ENCODE measurements around the gene EIF3J. TPM values are rescaled to one million over a fixed set of nuclear protein-coding genes. Genes with fewer than 3 reads are reported as not detected.

EIF3J gene
- total and polyA plus RNA-seq, 10 donors: 23.9 to 65.0 (median 45.6) TPM

DNA sequence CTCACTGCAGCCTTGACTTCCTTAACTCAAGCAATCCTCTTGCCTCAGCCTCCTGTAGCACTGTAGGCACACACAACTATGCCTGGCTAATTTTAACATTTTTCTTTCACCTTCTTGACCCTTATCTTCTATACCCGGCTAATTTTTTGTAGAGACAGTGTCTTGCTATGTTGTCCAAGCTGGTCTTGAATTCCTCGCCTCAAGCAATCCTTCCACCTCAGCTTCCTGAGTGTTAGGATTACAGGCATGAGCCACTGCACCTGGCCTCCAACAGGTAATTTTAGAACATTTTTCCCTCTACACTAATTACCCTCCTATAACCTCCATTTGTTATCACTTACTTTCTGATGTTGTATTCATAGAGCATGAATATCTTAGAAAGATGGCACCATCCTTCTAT, 66.2 kb downstream of the EIF3J start:
- Histone ChIP-seq H3K4me1 (no peaks in the 10 kb centered on the region), H3K4me3 (no peak overlapping the region), H3K36me3 (peaks cover 0 to 100% (median 80%) of the 10 kb centered on the region in 6 donors), H3K27ac (no peak overlapping the region), H3K27me3 (replicated peaks in 1 of 7) (no peaks in the 10 kb centered on the region), H3K9me3 (no peaks in the 10 kb centered on the region)
- WGBS, 5 donors: 94 to 98% (median 95%) methylated on average over 2 of the region's 2 CpGs
- TF ChIP-seq CTCF (IDR thresholded peaks at IDR 0.05 in 8 of 11, conservative IDR thresholded peaks at IDR 0.05 in 3 of 11): no peak
- no peak for TF ChIP-seq POLR2AphosphoS5 (IDR thresholded peaks at IDR 0.05)
- TF ChIP-seq POLR2A (IDR thresholded peaks at IDR 0.05): no peak
- intact Hi-C loops (cut with DNase I; ENCODE audit: low total_unique reads): no loop called here
- DNase-seq: no peak

DNA sequence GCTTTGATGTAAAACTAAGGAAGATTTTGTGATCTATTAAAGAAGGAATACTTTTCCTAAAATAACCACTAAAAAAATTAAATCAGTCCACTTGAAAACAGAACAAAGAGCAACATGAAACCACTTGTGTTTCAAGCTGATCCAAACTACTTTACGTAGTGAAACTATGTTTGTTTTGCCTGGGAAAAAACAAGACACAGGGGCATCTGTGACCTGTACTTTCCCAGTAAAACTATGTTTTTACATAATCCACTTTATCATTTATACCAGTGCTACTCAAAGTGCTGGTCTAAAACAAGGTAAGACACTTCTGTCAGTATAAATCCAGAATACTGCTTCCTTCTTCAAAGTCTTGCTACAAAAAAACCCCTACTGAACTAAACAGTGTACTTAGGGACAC, 69.8 kb downstream of the EIF3J start:
- H3K27me3 ChIP-seq (replicated peaks in 1 of 7): no peaks in the 10 kb centered on the region
- H3K27ac ChIP-seq: no peak overlapping the region
- H3K4me1 ChIP-seq: no peaks in the 10 kb centered on the region
- intact Hi-C loops (cut with DNase I; ENCODE audit: low total_unique reads): no loop called here
- no peak overlapping the region for H3K4me3 ChIP-seq
- 89 to 100% (median 96%) methylated on average over 1 of the region's 1 CpG for WGBS, 5 donors
- peaks cover 0 to 100% (median 69%) of the 10 kb centered on the region in 6 donors for H3K36me3 ChIP-seq
- DNase-seq: no peak
- H3K9me3 ChIP-seq: no peaks in the 10 kb centered on the region
- TF ChIP-seq POLR2AphosphoS5 (IDR thresholded peaks at IDR 0.05): no peak
- TF ChIP-seq CTCF (IDR thresholded peaks at IDR 0.05 in 8 of 11, conservative IDR thresholded peaks at IDR 0.05 in 3 of 11): no peak
- TF ChIP-seq POLR2A (IDR thresholded peaks at IDR 0.05): no peak

Other genes with a start within 250 kb of the EIF3J start
- gene GOLM2, start 248.4 kb upstream of the EIF3J start, total RNA-seq: 10 to 100 TPM; 65.8 to 84.3 (median 73.1) TPM
- 10 to 100 TPM; 21.5 to 27.8 (median 26.1) TPM for gene GOLM2, start 248.4 kb upstream of the EIF3J start, polyA plus RNA-seq
- 10 to 100 TPM; 48.7 to 73.7 (median 53.7) TPM for gene CTDSPL2, start 109.5 kb upstream of the EIF3J start, total RNA-seq
- 1 to 10 TPM; 5.2 to 7.3 (median 6.1) TPM for gene CTDSPL2, start 109.5 kb upstream of the EIF3J start, polyA plus RNA-seq
- 100 to 1,000 TPM; 119 to 218 (median 143) TPM for gene SPG11, start 126.5 kb downstream of the EIF3J start, total RNA-seq
- gene SPG11, start 126.5 kb downstream of the EIF3J start, polyA plus RNA-seq: 10 to 100 TPM; 37.4 to 53.2 (median 41.2) TPM
- 10 to 100 TPM; 17.0 to 36.9 (median 28.3) TPM for gene PATL2, start 174.2 kb downstream of the EIF3J start, total RNA-seq
- 10 to 100 TPM; 26.0 to 64.2 (median 35.6) TPM for gene PATL2, start 174.2 kb downstream of the EIF3J start, polyA plus RNA-seq
- gene B2M, start 174.4 kb downstream of the EIF3J start, total RNA-seq: over 10,000 TPM in 1 of 7 donors, 1,000 to 10,000 TPM in 6; 5,238 to 10,333 (median 6,268) TPM
- 1,000 to 10,000 TPM; 3,969 to 5,676 (median 5,369) TPM for gene B2M, start 174.4 kb downstream of the EIF3J start, polyA plus RNA-seq
- 10 to 100 TPM; 24.7 to 54.9 (median 46.9) TPM for gene TRIM69, start 199.4 kb downstream of the EIF3J start, total RNA-seq
- gene TRIM69, start 199.4 kb downstream of the EIF3J start, polyA plus RNA-seq: 10 to 100 TPM; 16.4 to 44.5 (median 22.3) TPM